ENCODE data around the gene MLYCD.

GRCh38 chr16:83859265-83859664 is 39.6 kb upstream of the MLYCD start:
- TF ChIP-seq SCRT1 (tag by site-specific recombination; IDR thresholded peaks at IDR 0.05; ENCODE audit: borderline replicate concordance) (no peak), ZNF785 (tag by site-specific recombination; IDR thresholded peaks at IDR 0.05) (no peak), ZFP41 (tag by site-specific recombination; IDR thresholded peaks at IDR 0.05; ENCODE audit: borderline replicate concordance) (no peak), REST (tag by site-specific recombination; IDR thresholded peaks at IDR 0.05) (no peak), CTCF (tag by site-specific recombination; IDR thresholded peaks at IDR 0.05) (no peak), ZNF24 (tag by site-specific recombination; IDR thresholded peaks at IDR 0.05) (no peak)

Measured in HEK293 (cell line).